Mucosa of rectum (tissue), 2 donors: ENCODE measurements around the gene SERPINB8.

ENCODE experiments used
- H3K27ac ChIP-seq, 2 donors: one replicate each; pipeline ENCODE4 v1.7.0; 2013; ENCODE audit warnings: inconsistent platforms in 2 of 2, low read depth in 2 of 2, low read length in 2 of 2
- H3K27me3 ChIP-seq, 2 donors: one replicate each; pipeline ENCODE4 v1.7.0; 2013; ENCODE audit warnings: low read length in 2 of 2; ENCODE audit not compliant: control insufficient read depth in 2 of 2, insufficient read depth in 2 of 2
- H3K36me3 ChIP-seq, 2 donors: one replicate each; pipeline ENCODE4 v1.7.0; 2013; ENCODE audit warnings: low read length in 2 of 2; ENCODE audit not compliant: control insufficient read depth in 2 of 2, insufficient read depth in 2 of 2
- H3K4me1 ChIP-seq, 2 donors: one replicate each; pipeline ENCODE4 v1.7.0; 2013; ENCODE audit warnings: low read length in 2 of 2, mild to moderate bottlenecking in 1 of 2; ENCODE audit not compliant: control insufficient read depth in 2 of 2, insufficient read depth in 2 of 2
- H3K4me3 ChIP-seq, 2 donors: one replicate each; pipeline ENCODE4 v1.7.0; 2013; ENCODE audit warnings: low read length in 2 of 2
- H3K9ac ChIP-seq, 2 donors: one replicate each; pipeline ENCODE4 v1.7.0; 2013; ENCODE audit warnings: low read length in 2 of 2, low read depth in 1 of 2, mild to moderate bottlenecking in 1 of 2
- H3K9me3 ChIP-seq, 2 donors: one replicate each; pipeline ENCODE4 v1.7.0; 2013; ENCODE audit warnings: low read length in 2 of 2; ENCODE audit not compliant: control insufficient read depth in 2 of 2
- donor health status: healthy.
- donor health status: Normal muscosa, but diverticular disease.

SERPINB8 gene

GRCh38 chr18:63964908-63965307 is 5.0 kb upstream of the SERPINB8 start:
- Histone ChIP-seq H3K4me1 (peaks cover 9 to 13% of the 10 kb centered on the region in 2 donors), H3K27ac (no peak overlapping the region), H3K9me3 (no peaks in the 10 kb centered on the region), H3K4me3 (no peak overlapping the region), H3K9ac (no peak overlapping the region), H3K27me3 (no peaks in the 10 kb centered on the region), H3K36me3 (no peaks in the 10 kb centered on the region)

DNA sequence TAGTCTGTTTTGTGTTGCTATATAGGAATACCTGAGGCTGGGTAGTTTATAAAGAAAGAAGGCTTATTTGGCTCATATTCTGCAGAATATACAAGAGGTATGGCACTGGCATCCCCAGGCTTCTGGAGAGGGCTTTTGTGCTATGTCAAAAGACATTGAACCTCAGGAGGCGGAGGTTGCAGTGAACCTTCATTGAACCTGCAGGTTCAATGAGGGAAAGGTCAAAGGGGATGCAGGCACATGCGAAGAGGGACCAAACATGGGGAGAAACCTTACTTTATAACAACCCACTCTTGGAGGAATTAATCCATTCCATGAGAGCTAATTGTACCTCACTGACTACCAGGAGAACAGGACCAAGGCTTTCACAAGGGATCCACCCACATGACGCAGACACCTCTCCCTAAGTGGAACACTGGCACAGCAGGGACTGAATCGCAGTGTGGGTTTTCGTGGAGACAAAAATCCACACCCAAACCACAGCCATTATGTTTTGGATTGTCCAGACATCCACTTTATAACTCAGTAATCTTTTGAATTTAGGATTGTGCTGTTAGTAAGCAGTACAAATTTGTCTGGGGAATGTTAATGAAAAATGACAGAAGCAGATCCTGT is 4.1 kb upstream of the SERPINB8 start:
- H3K4me3 ChIP-seq: no peak overlapping the region
- H3K4me1 ChIP-seq: peaks cover 9 to 14% of the 10 kb centered on the region in 2 donors
- no peaks in the 10 kb centered on the region for H3K9me3 ChIP-seq
- H3K27me3 ChIP-seq: no peaks in the 10 kb centered on the region
- H3K27ac ChIP-seq: no peak overlapping the region
- no peaks in the 10 kb centered on the region for H3K36me3 ChIP-seq
- no peak overlapping the region for H3K9ac ChIP-seq

DNA sequence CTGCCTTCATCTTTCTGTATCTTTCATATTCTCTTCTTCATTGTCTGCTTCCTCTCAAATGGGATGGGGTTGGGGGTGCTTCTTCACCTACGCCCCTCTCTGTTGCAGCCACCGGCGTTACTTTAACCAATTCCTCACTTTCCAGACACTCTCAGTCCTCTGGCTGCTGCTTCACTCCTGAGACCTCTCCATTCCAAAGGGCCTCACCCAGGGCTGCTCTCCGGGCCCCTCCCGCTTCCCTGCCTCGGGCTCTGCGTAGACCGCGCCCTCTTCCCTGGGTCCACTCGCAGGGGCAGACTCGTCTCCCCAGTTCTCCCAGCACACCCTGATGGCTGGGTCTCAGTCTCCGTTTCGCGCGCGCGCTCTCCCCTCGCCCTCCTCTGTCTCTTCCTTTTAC is 926 bp downstream of the SERPINB8 start:
- H3K9ac ChIP-seq: peak overlapping the region; percentile 81 to 88

GRCh38 chr18:63971320-63972001 is 1.6 kb downstream of the SERPINB8 start:
- Histone ChIP-seq H3K9me3 (no peaks in the 10 kb centered on the region), H3K27ac (peak overlapping the region; percentile 97 to 98), H3K9ac (peak overlapping the region; percentile 81 to 88), H3K4me1 (peaks cover 9% of the 10 kb centered on the region in 2 donors), H3K4me3 (peak overlapping the region; percentile 78 to 84), H3K27me3 (no peaks in the 10 kb centered on the region), H3K36me3 (no peaks in the 10 kb centered on the region)

More for the DNA sequence above, 926 bp downstream of the SERPINB8 start:
- no peaks in the 10 kb centered on the region for H3K27me3 ChIP-seq
- H3K4me3 ChIP-seq: peak overlapping the region; percentile 78 to 84
- peaks cover 9% of the 10 kb centered on the region in 2 donors for H3K4me1 ChIP-seq
- no peaks in the 10 kb centered on the region for H3K9me3 ChIP-seq
- H3K27ac ChIP-seq: peak overlapping the region; percentile 97 to 98
- H3K36me3 ChIP-seq: no peaks in the 10 kb centered on the region

DNA sequence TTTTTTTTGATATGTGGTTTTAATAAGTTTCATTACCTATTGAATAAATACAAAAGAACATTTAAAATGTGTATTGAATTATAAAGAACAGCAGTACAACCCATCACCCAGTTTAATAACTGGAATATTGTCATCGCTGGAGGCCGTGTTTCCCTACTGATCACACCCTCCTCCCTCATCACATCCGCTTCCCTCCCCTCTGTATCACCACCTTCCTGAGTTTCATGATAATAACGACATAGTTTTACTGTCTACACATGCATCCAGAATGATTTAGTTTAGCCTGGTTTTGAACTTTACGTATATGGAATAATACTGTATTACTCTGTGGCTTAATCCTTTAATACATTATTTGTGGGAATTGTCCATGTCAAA is 2.1 kb downstream of the SERPINB8 start:
- H3K36me3 ChIP-seq: no peaks in the 10 kb centered on the region
- H3K27ac ChIP-seq: no peak overlapping the region
- H3K27me3 ChIP-seq: no peaks in the 10 kb centered on the region
- no peak overlapping the region for H3K4me3 ChIP-seq
- H3K4me1 ChIP-seq: peaks cover 9% of the 10 kb centered on the region in 2 donors
- no peak overlapping the region for H3K9ac ChIP-seq
- no peaks in the 10 kb centered on the region for H3K9me3 ChIP-seq

- no peaks in the 10 kb centered on the region for H3K36me3 ChIP-seq
- no peak overlapping the region for H3K9ac ChIP-seq
- H3K9me3 ChIP-seq: no peaks in the 10 kb centered on the region
- peak overlapping the region; percentile 13 to 18 for H3K27ac ChIP-seq
- H3K27me3 ChIP-seq: no peaks in the 10 kb centered on the region
- peaks cover 2 to 9% of the 10 kb centered on the region in 2 donors for H3K4me1 ChIP-seq
- no peak overlapping the region for H3K4me3 ChIP-seq
Observed at GRCh38 chr18:63974991-63975390, 5.1 kb downstream of the SERPINB8 start.

- Histone ChIP-seq H3K27me3 (no peaks in the 10 kb centered on the region), H3K27ac (no peak overlapping the region), H3K4me1 (peaks cover 2 to 9% of the 10 kb centered on the region in 2 donors), H3K9me3 (no peaks in the 10 kb centered on the region), H3K36me3 (peaks cover 0 to 2% of the 10 kb centered on the region in 2 donors), H3K9ac (no peak overlapping the region), H3K4me3 (no peak overlapping the region)
Observed at GRCh38 chr18:63975628-63976027, 5.7 kb downstream of the SERPINB8 start.

GRCh38 chr18:63977040-63977439 is 7.2 kb downstream of the SERPINB8 start:
- Histone ChIP-seq H3K27ac (no peak overlapping the region), H3K27me3 (no peaks in the 10 kb centered on the region), H3K9ac (no peak overlapping the region), H3K36me3 (peaks cover 9 to 11% of the 10 kb centered on the region in 2 donors), H3K9me3 (no peaks in the 10 kb centered on the region), H3K4me3 (no peak overlapping the region), H3K4me1 (peaks cover 2 to 4% of the 10 kb centered on the region in 2 donors)

DNA sequence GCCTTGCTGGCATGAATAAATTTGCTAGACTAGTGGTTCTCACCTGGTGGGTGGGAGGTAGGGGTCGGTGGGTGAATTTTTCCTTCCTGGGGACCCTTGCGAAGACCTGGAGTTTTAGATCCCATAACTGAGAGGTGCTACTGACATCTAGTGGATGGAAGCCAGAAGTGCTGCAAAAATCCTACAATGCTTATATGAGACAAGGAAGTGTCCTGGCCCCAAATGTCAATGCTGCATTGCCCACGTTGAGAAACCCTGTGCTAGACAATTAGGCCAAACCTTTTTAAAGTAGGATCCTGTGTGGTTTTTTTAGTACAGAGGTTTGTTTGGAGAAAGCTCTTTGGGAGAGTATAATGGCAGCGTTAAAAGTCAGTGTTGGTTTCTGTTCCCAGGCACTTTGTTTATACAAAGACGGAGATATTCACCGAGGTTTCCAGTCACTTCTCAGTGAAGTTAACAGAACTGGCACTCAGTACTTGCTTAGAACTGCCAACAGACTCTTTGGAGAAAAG is 9.6 kb downstream of the SERPINB8 start:
- H3K27ac ChIP-seq: peak overlapping the region in 1 of 2 donors; percentile 18
- H3K9me3 ChIP-seq: no peaks in the 10 kb centered on the region
- H3K4me1 ChIP-seq: peaks cover 2 to 4% of the 10 kb centered on the region in 2 donors
- H3K4me3 ChIP-seq: peak overlapping the region; percentile 34 to 39
- H3K27me3 ChIP-seq: no peaks in the 10 kb centered on the region
- H3K36me3 ChIP-seq: peaks cover 13 to 24% of the 10 kb centered on the region in 2 donors
- no peak overlapping the region for H3K9ac ChIP-seq

DNA sequence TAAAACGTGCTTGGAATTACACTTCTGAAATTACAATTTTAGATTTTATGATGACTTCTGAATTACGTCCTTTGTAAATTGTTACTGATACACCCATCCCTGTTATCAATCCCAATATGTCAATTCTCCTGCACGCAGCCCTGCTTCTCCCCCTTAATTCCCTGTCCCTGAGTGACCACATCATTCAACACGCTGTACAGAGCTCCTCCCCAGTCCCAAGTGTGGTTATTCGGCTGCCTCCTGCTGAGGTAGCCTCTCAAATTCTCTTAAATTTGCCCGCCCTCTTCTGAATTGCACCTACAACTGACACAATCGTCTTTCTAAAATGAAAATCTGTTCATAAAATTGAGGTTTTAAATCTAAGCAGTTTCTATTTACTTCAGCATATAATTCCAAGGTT is 10.1 kb downstream of the SERPINB8 start:
- H3K4me3 ChIP-seq: peak overlapping the region in 1 of 2 donors; percentile 39
- H3K9ac ChIP-seq: no peak overlapping the region
- no peaks in the 10 kb centered on the region for H3K27me3 ChIP-seq
- H3K4me1 ChIP-seq: peaks cover 2 to 4% of the 10 kb centered on the region in 2 donors
- no peak overlapping the region for H3K27ac ChIP-seq
- no peaks in the 10 kb centered on the region for H3K9me3 ChIP-seq
- peaks cover 13 to 24% of the 10 kb centered on the region in 2 donors for H3K36me3 ChIP-seq
